ENCODE data around the gene MGMT.

DNA sequence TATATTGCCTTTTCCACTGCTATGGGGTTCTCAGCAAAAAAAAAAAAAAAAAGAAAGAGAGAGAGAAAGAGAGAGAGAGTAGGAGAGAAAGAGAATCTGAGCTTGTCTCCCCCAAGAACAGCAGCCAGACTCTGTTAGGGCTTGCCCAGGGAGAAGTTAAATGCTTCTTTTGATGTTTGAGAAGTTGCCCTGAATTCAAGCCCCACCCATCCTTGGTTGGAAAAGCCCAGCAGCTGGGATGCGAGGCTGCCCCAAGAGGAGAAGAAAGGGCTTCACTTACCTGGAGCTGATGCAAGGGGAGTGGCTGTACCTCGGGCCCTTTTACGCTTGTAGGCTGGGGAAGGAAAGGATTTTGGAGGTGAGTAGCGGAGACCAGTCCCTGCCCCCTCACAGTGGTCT, 20.9 kb upstream of the MGMT start:
- TF ChIP-seq TAF1 (IDR thresholded peaks at IDR 0.05; ENCODE audit: borderline replicate concordance, low read depth, low read length) (no peak), EP300 (IDR thresholded peaks at IDR 0.05; ENCODE audit: borderline replicate concordance in 1 of 2, low read depth in 1 of 2, low read length in 1 of 2) (no peak), TCF12 (IDR thresholded peaks at IDR 0.05) (no peak), POLR2AphosphoS5 (IDR thresholded peaks at IDR 0.05; ENCODE audit: low read depth, low read length) (no peak), FOXJ3 (CRISPR knock-in tag; IDR thresholded peaks at IDR 0.05) (no peak), RXRA (IDR thresholded peaks at IDR 0.05; ENCODE audit: borderline replicate concordance, low read depth) (no peak)
- TF ChIP-seq, protein P1, sequence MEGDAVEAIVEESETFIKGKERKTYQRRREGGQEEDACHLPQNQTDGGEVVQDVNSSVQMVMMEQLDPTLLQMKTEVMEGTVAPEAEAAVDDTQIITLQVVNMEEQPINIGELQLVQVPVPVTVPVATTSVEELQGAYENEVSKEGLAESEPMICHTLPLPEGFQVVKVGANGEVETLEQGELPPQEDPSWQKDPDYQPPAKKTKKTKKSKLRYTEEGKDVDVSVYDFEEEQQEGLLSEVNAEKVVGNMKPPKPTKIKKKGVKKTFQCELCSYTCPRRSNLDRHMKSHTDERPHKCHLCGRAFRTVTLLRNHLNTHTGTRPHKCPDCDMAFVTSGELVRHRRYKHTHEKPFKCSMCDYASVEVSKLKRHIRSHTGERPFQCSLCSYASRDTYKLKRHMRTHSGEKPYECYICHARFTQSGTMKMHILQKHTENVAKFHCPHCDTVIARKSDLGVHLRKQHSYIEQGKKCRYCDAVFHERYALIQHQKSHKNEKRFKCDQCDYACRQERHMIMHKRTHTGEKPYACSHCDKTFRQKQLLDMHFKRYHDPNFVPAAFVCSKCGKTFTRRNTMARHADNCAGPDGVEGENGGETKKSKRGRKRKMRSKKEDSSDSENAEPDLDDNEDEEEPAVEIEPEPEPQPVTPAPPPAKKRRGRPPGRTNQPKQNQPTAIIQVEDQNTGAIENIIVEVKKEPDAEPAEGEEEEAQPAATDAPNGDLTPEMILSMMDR (IDR thresholded peaks at IDR 0.05), result no peak
- TF ChIP-seq, protein P2, sequence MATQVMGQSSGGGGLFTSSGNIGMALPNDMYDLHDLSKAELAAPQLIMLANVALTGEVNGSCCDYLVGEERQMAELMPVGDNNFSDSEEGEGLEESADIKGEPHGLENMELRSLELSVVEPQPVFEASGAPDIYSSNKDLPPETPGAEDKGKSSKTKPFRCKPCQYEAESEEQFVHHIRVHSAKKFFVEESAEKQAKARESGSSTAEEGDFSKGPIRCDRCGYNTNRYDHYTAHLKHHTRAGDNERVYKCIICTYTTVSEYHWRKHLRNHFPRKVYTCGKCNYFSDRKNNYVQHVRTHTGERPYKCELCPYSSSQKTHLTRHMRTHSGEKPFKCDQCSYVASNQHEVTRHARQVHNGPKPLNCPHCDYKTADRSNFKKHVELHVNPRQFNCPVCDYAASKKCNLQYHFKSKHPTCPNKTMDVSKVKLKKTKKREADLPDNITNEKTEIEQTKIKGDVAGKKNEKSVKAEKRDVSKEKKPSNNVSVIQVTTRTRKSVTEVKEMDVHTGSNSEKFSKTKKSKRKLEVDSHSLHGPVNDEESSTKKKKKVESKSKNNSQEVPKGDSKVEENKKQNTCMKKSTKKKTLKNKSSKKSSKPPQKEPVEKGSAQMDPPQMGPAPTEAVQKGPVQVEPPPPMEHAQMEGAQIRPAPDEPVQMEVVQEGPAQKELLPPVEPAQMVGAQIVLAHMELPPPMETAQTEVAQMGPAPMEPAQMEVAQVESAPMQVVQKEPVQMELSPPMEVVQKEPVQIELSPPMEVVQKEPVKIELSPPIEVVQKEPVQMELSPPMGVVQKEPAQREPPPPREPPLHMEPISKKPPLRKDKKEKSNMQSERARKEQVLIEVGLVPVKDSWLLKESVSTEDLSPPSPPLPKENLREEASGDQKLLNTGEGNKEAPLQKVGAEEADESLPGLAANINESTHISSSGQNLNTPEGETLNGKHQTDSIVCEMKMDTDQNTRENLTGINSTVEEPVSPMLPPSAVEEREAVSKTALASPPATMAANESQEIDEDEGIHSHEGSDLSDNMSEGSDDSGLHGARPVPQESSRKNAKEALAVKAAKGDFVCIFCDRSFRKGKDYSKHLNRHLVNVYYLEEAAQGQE (IDR thresholded peaks at IDR 0.05; ENCODE audit: low read depth, low read length), result no peak

All from SK-N-SH (cell line).